ENCODE measurements around the gene EFHC1. TPM values are rescaled to one million over a fixed set of nuclear protein-coding genes. Genes with fewer than 3 reads are reported as not detected.

Gene EFHC1
- polyA plus RNA-seq, 1 donor from 2014 or later = 173 TPM

DNA sequence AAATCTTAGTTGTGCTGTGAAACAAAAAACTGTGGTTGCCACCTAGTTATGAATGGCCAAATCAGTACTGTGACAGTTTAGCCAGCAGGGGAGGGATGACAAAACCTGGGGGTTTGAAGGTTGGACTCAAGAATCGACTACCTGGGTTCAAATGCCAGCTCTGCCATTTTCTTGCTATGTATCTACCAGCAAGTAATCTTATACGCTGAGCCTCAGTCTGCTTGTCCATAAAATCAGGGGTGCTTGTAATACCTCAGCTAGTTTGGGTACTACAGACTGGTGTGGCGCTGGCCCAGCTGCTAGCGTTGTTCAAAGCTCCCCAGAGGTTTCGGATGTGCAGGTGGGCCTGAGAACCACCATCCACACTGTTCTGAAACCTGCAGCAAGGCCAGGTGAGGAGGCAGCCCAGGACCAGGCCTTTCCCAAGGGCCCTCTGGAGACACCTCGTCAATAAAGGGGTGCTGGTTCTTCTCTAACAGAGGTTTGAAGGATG, 116.3 kb downstream of the EFHC1 start:
- H3K4me2 ChIP-seq (ENCODE audit: low read length) = no peak overlapping the region
- H3K9me2 ChIP-seq (ENCODE audit: insufficient read depth, low read length) = no peaks in the 10 kb centered on the region
- H2AFZ ChIP-seq (ENCODE audit: low read depth, low read length) = no peak overlapping the region
- TF ChIP-seq EZH2 (IDR thresholded peaks at IDR 0.05; ENCODE audit: borderline replicate concordance, insufficient read depth, low read length, poor library complexity, severe bottlenecking) (no peak), RAD21 (conservative IDR thresholded peaks at IDR 0.05) (no peak), MXI1 (conservative IDR thresholded peaks at IDR 0.05; ENCODE audit: poor library complexity, severe bottlenecking) (no peak), EP300 (conservative IDR thresholded peaks at IDR 0.05; ENCODE audit: poor library complexity, severe bottlenecking) (no peak), SMC3 (conservative IDR thresholded peaks at IDR 0.05; ENCODE audit: poor library complexity) (no peak), TAF1 (IDR thresholded peaks at IDR 0.05; ENCODE audit: low read depth) (no peak), POLR2AphosphoS5 (IDR thresholded peaks at IDR 0.05) (no peak)
- TF ChIP-seq, protein P1, sequence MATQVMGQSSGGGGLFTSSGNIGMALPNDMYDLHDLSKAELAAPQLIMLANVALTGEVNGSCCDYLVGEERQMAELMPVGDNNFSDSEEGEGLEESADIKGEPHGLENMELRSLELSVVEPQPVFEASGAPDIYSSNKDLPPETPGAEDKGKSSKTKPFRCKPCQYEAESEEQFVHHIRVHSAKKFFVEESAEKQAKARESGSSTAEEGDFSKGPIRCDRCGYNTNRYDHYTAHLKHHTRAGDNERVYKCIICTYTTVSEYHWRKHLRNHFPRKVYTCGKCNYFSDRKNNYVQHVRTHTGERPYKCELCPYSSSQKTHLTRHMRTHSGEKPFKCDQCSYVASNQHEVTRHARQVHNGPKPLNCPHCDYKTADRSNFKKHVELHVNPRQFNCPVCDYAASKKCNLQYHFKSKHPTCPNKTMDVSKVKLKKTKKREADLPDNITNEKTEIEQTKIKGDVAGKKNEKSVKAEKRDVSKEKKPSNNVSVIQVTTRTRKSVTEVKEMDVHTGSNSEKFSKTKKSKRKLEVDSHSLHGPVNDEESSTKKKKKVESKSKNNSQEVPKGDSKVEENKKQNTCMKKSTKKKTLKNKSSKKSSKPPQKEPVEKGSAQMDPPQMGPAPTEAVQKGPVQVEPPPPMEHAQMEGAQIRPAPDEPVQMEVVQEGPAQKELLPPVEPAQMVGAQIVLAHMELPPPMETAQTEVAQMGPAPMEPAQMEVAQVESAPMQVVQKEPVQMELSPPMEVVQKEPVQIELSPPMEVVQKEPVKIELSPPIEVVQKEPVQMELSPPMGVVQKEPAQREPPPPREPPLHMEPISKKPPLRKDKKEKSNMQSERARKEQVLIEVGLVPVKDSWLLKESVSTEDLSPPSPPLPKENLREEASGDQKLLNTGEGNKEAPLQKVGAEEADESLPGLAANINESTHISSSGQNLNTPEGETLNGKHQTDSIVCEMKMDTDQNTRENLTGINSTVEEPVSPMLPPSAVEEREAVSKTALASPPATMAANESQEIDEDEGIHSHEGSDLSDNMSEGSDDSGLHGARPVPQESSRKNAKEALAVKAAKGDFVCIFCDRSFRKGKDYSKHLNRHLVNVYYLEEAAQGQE (IDR thresholded peaks at IDR 0.05; ENCODE audit: borderline replicate concordance) = no peak
- TF ChIP-seq, protein P2, sequence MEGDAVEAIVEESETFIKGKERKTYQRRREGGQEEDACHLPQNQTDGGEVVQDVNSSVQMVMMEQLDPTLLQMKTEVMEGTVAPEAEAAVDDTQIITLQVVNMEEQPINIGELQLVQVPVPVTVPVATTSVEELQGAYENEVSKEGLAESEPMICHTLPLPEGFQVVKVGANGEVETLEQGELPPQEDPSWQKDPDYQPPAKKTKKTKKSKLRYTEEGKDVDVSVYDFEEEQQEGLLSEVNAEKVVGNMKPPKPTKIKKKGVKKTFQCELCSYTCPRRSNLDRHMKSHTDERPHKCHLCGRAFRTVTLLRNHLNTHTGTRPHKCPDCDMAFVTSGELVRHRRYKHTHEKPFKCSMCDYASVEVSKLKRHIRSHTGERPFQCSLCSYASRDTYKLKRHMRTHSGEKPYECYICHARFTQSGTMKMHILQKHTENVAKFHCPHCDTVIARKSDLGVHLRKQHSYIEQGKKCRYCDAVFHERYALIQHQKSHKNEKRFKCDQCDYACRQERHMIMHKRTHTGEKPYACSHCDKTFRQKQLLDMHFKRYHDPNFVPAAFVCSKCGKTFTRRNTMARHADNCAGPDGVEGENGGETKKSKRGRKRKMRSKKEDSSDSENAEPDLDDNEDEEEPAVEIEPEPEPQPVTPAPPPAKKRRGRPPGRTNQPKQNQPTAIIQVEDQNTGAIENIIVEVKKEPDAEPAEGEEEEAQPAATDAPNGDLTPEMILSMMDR (IDR thresholded peaks at IDR 0.05; ENCODE audit: poor library complexity, severe bottlenecking) = no peak
- no peaks in the 10 kb centered on the region for H3K79me2 ChIP-seq (replicated peaks; ENCODE audit: insufficient read depth, low read length)
- no peak overlapping the region for H3K4me3 ChIP-seq (ENCODE audit: low read length)
- H3F3A ChIP-seq (ENCODE audit: insufficient read depth, low read length, poor library complexity, severe bottlenecking) = no peaks in the 10 kb centered on the region
- no peaks in the 10 kb centered on the region for H4K20me1 ChIP-seq (ENCODE audit: insufficient read depth)
- no peaks in the 10 kb centered on the region for H3K9me3 ChIP-seq (ENCODE audit: low read length)
- H3K36me3 ChIP-seq (ENCODE audit: insufficient read depth, low read length) = no peaks in the 10 kb centered on the region
- H3K27ac ChIP-seq (ENCODE audit: low read length) = no peak overlapping the region
- H3K9ac ChIP-seq (ENCODE audit: low read length) = no peak overlapping the region
- H3K27me3 ChIP-seq (ENCODE audit: insufficient read depth, low read depth, low read length) = no peaks in the 10 kb centered on the region

DNA sequence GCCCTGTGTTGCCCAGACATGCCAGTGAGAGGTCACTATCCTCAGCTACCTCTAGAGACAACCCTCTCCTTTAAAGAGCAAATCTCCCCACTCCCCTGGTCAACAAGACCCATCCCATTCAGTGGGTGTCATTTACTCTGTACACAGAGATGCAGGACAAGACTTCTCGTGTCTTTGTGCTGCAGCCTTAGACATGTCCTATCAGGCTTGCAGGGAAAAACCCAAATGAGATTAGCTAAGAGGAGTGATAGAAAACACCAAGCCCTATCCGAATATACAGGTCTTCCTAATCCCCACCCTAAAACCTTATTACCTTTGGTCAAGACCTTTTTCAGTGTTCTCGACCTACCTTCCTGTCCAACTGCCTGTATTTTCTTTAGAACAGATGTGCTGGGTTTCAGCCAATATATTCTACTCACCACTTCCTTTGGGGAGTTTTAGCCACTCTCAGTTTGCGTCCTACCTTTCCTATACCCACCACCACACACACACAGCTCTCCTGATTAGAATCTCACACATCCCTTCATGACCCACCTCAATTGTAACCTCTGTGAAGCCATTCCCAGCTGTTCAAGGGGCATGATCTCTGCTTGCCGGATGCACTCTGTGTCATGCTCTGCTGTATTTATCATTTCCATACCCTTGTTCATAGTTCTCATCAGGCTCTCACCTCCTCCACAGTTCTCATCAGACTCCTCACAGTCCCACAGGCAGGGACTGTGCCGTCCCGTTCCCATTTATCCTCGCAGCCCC, 117.0 kb downstream of the EFHC1 start:
- Histone ChIP-seq H3K4me2 (ENCODE audit: low read length) (no peak overlapping the region), H3K79me2 (replicated peaks; ENCODE audit: insufficient read depth, low read length) (no peaks in the 10 kb centered on the region), H3K36me3 (ENCODE audit: insufficient read depth, low read length) (no peaks in the 10 kb centered on the region)

More for the DNA sequence above, 117.0 kb downstream of the EFHC1 start:
- H2AFZ ChIP-seq (ENCODE audit: low read depth, low read length) = no peak overlapping the region
- H3K9ac ChIP-seq (ENCODE audit: low read length) = no peak overlapping the region
- H3F3A ChIP-seq (ENCODE audit: insufficient read depth, low read length, poor library complexity, severe bottlenecking) = no peaks in the 10 kb centered on the region
- no peaks in the 10 kb centered on the region for H3K9me3 ChIP-seq (ENCODE audit: low read length)
- H3K27me3 ChIP-seq (ENCODE audit: insufficient read depth, low read depth, low read length) = no peaks in the 10 kb centered on the region
- no peaks in the 10 kb centered on the region for H4K20me1 ChIP-seq (ENCODE audit: insufficient read depth)
- no peak overlapping the region for H3K4me3 ChIP-seq (ENCODE audit: low read length)
- H3K9me2 ChIP-seq (ENCODE audit: insufficient read depth, low read length) = no peaks in the 10 kb centered on the region
- no peak for TF ChIP-seq SMC3 (conservative IDR thresholded peaks at IDR 0.05; ENCODE audit: poor library complexity)
- no peak for TF ChIP-seq EP300 (conservative IDR thresholded peaks at IDR 0.05; ENCODE audit: poor library complexity, severe bottlenecking)
- no peak for TF ChIP-seq POLR2AphosphoS5 (IDR thresholded peaks at IDR 0.05)
- TF ChIP-seq RAD21 (conservative IDR thresholded peaks at IDR 0.05) = no peak
- no peak for TF ChIP-seq TAF1 (IDR thresholded peaks at IDR 0.05; ENCODE audit: low read depth)
- TF ChIP-seq, protein P1 (IDR thresholded peaks at IDR 0.05; ENCODE audit: borderline replicate concordance) = no peak
- TF ChIP-seq MXI1 (conservative IDR thresholded peaks at IDR 0.05; ENCODE audit: poor library complexity, severe bottlenecking) = no peak
- no peak for TF ChIP-seq EZH2 (IDR thresholded peaks at IDR 0.05; ENCODE audit: borderline replicate concordance, insufficient read depth, low read length, poor library complexity, severe bottlenecking)
- TF ChIP-seq, protein P2 (IDR thresholded peaks at IDR 0.05; ENCODE audit: poor library complexity, severe bottlenecking) = no peak
- no peak overlapping the region for H3K27ac ChIP-seq (ENCODE audit: low read length)

All from neural cell (in vitro differentiated cells).